Left colon (tissue), 2 donors: ENCODE measurements around the gene TNFSF10. TPM values are rescaled to one million over a fixed set of nuclear protein-coding genes. Genes with fewer than 3 reads are reported as not detected.
"Not testable (repeated sequence)": the region's sequence is repeated elsewhere in the genome, so short reads cannot be mapped to it uniquely, and the experiment has no call there.

Experiments used
- ATAC-seq: fragments of 200-7000 bp; cut with Tn5 transposase; one replicate; pipeline ENCODE4 v1.9.1; 2020; ENCODE audit warnings: mild to moderate bottlenecking, moderate library complexity
- DNase-seq, 2 donors: peaks; one replicate each; pipeline ENCODE4 v3.0.0-alpha.2; 2020
- intact Hi-C, 2 donors: fragments of 100-400 bp; cut with DNase I in 1 of 2; cut with micrococcal nuclease in 1 of 2; formaldehyde crosslinking; loops; one replicate each; pipeline versions ENCODE4 v1.11.2 to v1.14.0; 2022; cut with DNase I, micrococcal nuclease
- long read RNA-seq: library from polyadenylated mRNA; unstranded; transcript quantifications from one replicate; pipeline ENCODE4 v2.0.0, GENCODE V29; 2021
- total RNA-seq, 2 donors: library from RNA; stranded (reverse); fragmentation: NEBNext Ultra II Directional; extraction: Animal tissue kit (Norgen Biotek cat#: 25700); gene quantifications; one replicate each; pipeline ENCODE4 v1.2.1, GENCODE V29; 2021
- donor health status: DM: no; HTN: no; CAD: no.
- donor health status: DM: yes; HTN: yes; CAD: no.

The TNFSF10 gene
- 100 to 1,000 TPM in 1 of 2 donors, 10 to 100 TPM in 1; 94.2 to 136 TPM for total RNA-seq
- long read RNA-seq, transcript TNFSF10-201 (5 exons, 1,953 nt): major isoform, 80 of 86 reads
- long read RNA-seq, partial matches to known transcripts: 3 of 86 reads
- long read RNA-seq, other reads (novel, unspliced or antisense): 3 of 86 reads

GRCh38 chr3:172522871-172523818, at the start of gene TNFSF10:
TNFSF10 (minus strand) TSS chr3:172523430; CDS start chr3:172523384, 46 bp downstream.
- intact Hi-C loops: no loop called here
- ATAC-seq: peak; percentile 89
- peak; percentile 84 to 88 for DNase-seq

- no peak for DNase-seq
- no peak for ATAC-seq
- intact Hi-C loops: no loop called here
Observed at GRCh38 chr3:172569128-172570008, 46.1 kb upstream of the TNFSF10 start.

- intact Hi-C loops: no loop called here
- no peak for ATAC-seq
- no peak for DNase-seq
Observed at GRCh38 chr3:172568701-172569100, 45.5 kb upstream of the TNFSF10 start.

GRCh38 chr3:172566785-172567184, 43.6 kb upstream of the TNFSF10 start:
- intact Hi-C loops, ATAC-seq, DNase-seq: not testable (repeated sequence)

- DNase-seq (no peak), ATAC-seq (no peak)
- intact Hi-C loops: no loop called here
Observed at GRCh38 chr3:172564499-172564898, 41.3 kb upstream of the TNFSF10 start.

- ATAC-seq (peak; percentile 65), DNase-seq (no peak)
- intact Hi-C loops: no loop called here
Observed at GRCh38 chr3:172562871-172563865, 39.9 kb upstream of the TNFSF10 start.

- ATAC-seq (peak; percentile 86), DNase-seq (peak; percentile 43 to 57)
- intact Hi-C loops: no loop called here
Observed at GRCh38 chr3:172561897-172562640, 38.8 kb upstream of the TNFSF10 start.

- no peak for ATAC-seq
- DNase-seq: no peak
- intact Hi-C loops: no loop called here
Observed at GRCh38 chr3:172560586-172560985, 37.4 kb upstream of the TNFSF10 start.

GRCh38 chr3:172560026-172560425, 36.8 kb upstream of the TNFSF10 start:
- DNase-seq: no peak
- no peak for ATAC-seq
- intact Hi-C loops: no loop called here

GRCh38 chr3:172559020-172559419, 35.8 kb upstream of the TNFSF10 start:
- DNase-seq (no peak), ATAC-seq (no peak)
- intact Hi-C loops: no loop called here

GRCh38 chr3:172557515-172558220, 34.4 kb upstream of the TNFSF10 start:
- intact Hi-C loops: no loop called here
- no peak for ATAC-seq
- DNase-seq: no peak

GRCh38 chr3:172553526-172554252, 30.5 kb upstream of the TNFSF10 start:
- intact Hi-C loops: no loop called here
- DNase-seq (no peak), ATAC-seq (peak; percentile 92)

GRCh38 chr3:172552607-172553006, 29.4 kb upstream of the TNFSF10 start:
- ATAC-seq (no peak), DNase-seq (no peak)
- intact Hi-C loops: no loop called here

- no peak for ATAC-seq
- intact Hi-C loops: no loop called here
- DNase-seq: no peak
Observed at GRCh38 chr3:172551874-172552273, 28.6 kb upstream of the TNFSF10 start.

- DNase-seq (no peak), ATAC-seq (no peak)
- intact Hi-C loops: no loop called here
Observed at GRCh38 chr3:172550347-172550943, 27.2 kb upstream of the TNFSF10 start.

- ATAC-seq: no peak
- intact Hi-C loops: no loop called here
- no peak for DNase-seq
Observed at GRCh38 chr3:172549144-172549543, 25.9 kb upstream of the TNFSF10 start.
